CD4-positive, alpha-beta memory T cell (primary cell): ENCODE measurements around the gene LHX5. TPM values are rescaled to one million over a fixed set of nuclear protein-coding genes. Genes with fewer than 3 reads are reported as not detected.

ENCODE experiments used
- CTCF ChIA-PET: fragments of 350-600 bp; sonication (Branson Sonifier 250); formaldehyde crosslinking; loops from one replicate; lab custom pipeline; 2021; ENCODE audit warnings: inconsistent platforms; ENCODE audit not compliant: partially characterized antibody; lab: Charles Lee
- POLR2A ChIA-PET: fragments of 350-600 bp; sonication (Branson Sonifier 250); formaldehyde crosslinking; loops from one replicate; lab custom pipeline; 2021; ENCODE audit not compliant: partially characterized antibody; lab: Charles Lee
- DNase-seq, 5 donors: peaks; one replicate each; pipeline versions ENCODE4 v3.0.0 to v3.0.0-alpha.2; 2020 to 2022; ENCODE audit warnings: mixed read lengths in 1 of 5
- H3K27ac ChIP-seq: one replicate; pipeline ENCODE4 v1.7.0; 2013; ENCODE audit warnings: low read depth, low read length
- H3K27me3 ChIP-seq: 2 replicates; pipeline ENCODE4 v1.7.0; 2013; ENCODE audit warnings: mild to moderate bottlenecking, low read length, moderate library complexity; ENCODE audit not compliant: insufficient read depth
- H3K36me3 ChIP-seq: 2 replicates; pipeline ENCODE4 v1.7.0; 2013; ENCODE audit warnings: mild to moderate bottlenecking, low read length, moderate library complexity; ENCODE audit not compliant: insufficient read depth
- H3K4me1 ChIP-seq: 2 replicates; pipeline ENCODE4 v1.7.0; 2013; ENCODE audit warnings: mild to moderate bottlenecking, low read length, moderate library complexity; ENCODE audit not compliant: insufficient read depth
- H3K4me3 ChIP-seq, 2 donors: one replicate each; pipeline ENCODE4 v1.7.0; 2013; ENCODE audit warnings: low read length in 2 of 2, mild to moderate bottlenecking in 1 of 2
- H3K9me3 ChIP-seq, 2 donors: one replicate each; pipeline ENCODE4 v1.7.0; 2013; ENCODE audit warnings: low read length in 2 of 2, control low read depth in 1 of 2; ENCODE audit not compliant: control insufficient read depth in 1 of 2
- H3K27ac Mint-ChIP-seq, 7 donors: one replicate each; pipeline ENCODE4 v1.8.0; 2020 to 2021; ENCODE audit warnings: mixed read lengths in 7 of 7, mild to moderate bottlenecking in 6 of 7, inconsistent platforms in 3 of 7, moderate library complexity in 3 of 7
- H3K27me3 Mint-ChIP-seq, 2 donors: one replicate each; pipeline ENCODE4 v1.8.0; 2020 to 2021; ENCODE audit warnings: mixed read lengths in 2 of 2
- H3K36me3 Mint-ChIP-seq, 2 donors: one replicate each; pipeline ENCODE4 v1.8.0; 2020 to 2021; ENCODE audit warnings: mixed read lengths in 2 of 2, inconsistent platforms in 1 of 2, mild to moderate bottlenecking in 1 of 2
- H3K4me1 Mint-ChIP-seq, 4 donors: one replicate each; pipeline ENCODE4 v1.8.0; 2020 to 2021; ENCODE audit warnings: mixed read lengths in 4 of 4, mild to moderate bottlenecking in 1 of 4
- H3K4me3 Mint-ChIP-seq, 8 donors: one replicate each; pipeline ENCODE4 v1.8.0; 2020 to 2021; ENCODE audit warnings: mixed read lengths in 8 of 8, mild to moderate bottlenecking in 7 of 8, moderate library complexity in 6 of 8, inconsistent platforms in 3 of 8
- H3K9me3 Mint-ChIP-seq, 8 donors: one replicate each; pipeline ENCODE4 v1.8.0; 2020 to 2021; ENCODE audit warnings: mixed read lengths in 8 of 8, mild to moderate bottlenecking in 5 of 8, inconsistent platforms in 3 of 8, moderate library complexity in 1 of 8
- intact Hi-C: fragments of 100-400 bp; cut with micrococcal nuclease; formaldehyde crosslinking; loops from one replicate; pipeline ENCODE4 v1.15.1; 2023
- polyA plus RNA-seq, 2 donors: library from polyadenylated mRNA; unstranded; fragments of 300-500 nt; fragmentation: Illumina TruSeq; gene quantifications; one replicate each; pipeline ENCODE4 v1.2.3, GENCODE V29; 2021
- total RNA-seq, 2 experiments: library from RNA; stranded (reverse); gene quantifications; one replicate each; pipeline ENCODE4 v1.2.3, GENCODE V29; 2021

The LHX5 gene
- total and polyA plus RNA-seq, 4 experiments from 2014 or later: not detected

GRCh38 chr12:113418213-113418879, 53.3 kb downstream of the LHX5 start:
- Histone ChIP-seq H3K9me3 (no peaks in the 10 kb centered on the region), H3K27ac (no peak overlapping the region), H3K4me3 (no peak overlapping the region), H3K36me3 (no peaks in the 10 kb centered on the region), H3K27me3 (no peaks in the 10 kb centered on the region), H3K4me1 (no peaks in the 10 kb centered on the region)
- no peak for DNase-seq
- Mint-ChIP-seq H3K27ac (no peak overlapping the region), H3K9me3 (peaks cover 0 to 2% (median 0%) of the 10 kb centered on the region in 8 donors), H3K4me1 (peaks cover 0 to 13% (median 0%) of the 10 kb centered on the region in 4 donors), H3K4me3 (no peak overlapping the region), H3K27me3 (peaks cover 3 to 4% of the 10 kb centered on the region in 2 donors), H3K36me3 (no peaks in the 10 kb centered on the region)
- ChIA-PET CTCF (no interaction called here), POLR2A (no interaction called here)
- intact Hi-C loops: no loop called here

- ChIA-PET POLR2A (no interaction called here), CTCF (no interaction called here)
- no peak overlapping the region for H3K27ac Mint-ChIP-seq
- Histone ChIP-seq H3K4me3 (no peak overlapping the region), H3K27ac (no peak overlapping the region), H3K27me3 (no peaks in the 10 kb centered on the region), H3K36me3 (no peaks in the 10 kb centered on the region), H3K4me1 (no peaks in the 10 kb centered on the region), H3K9me3 (no peaks in the 10 kb centered on the region)
- DNase-seq: no peak
- H3K9me3 Mint-ChIP-seq: peaks cover 0 to 2% (median 0%) of the 10 kb centered on the region in 8 donors
- H3K4me1 Mint-ChIP-seq: no peaks in the 10 kb centered on the region
- no peaks in the 10 kb centered on the region for H3K36me3 Mint-ChIP-seq
- intact Hi-C loops: no loop called here
- peaks cover 3 to 5% of the 10 kb centered on the region in 2 donors for H3K27me3 Mint-ChIP-seq
- no peak overlapping the region for H3K4me3 Mint-ChIP-seq
Observed at GRCh38 chr12:113416091-113416754, 55.4 kb downstream of the LHX5 start.

GRCh38 chr12:113414519-113415038, 57.1 kb downstream of the LHX5 start:
- peaks cover 5 to 8% of the 10 kb centered on the region in 2 donors for H3K27me3 Mint-ChIP-seq
- no peaks in the 10 kb centered on the region for H3K4me1 Mint-ChIP-seq
- H3K9me3 Mint-ChIP-seq: no peaks in the 10 kb centered on the region
- H3K4me1 ChIP-seq: no peaks in the 10 kb centered on the region
- ChIA-PET POLR2A (no interaction called here), CTCF (interaction anchor here (1.2 kb wide), 1 partner anchor 10 kb away, joined by 4 read pairs; no protein-coding TSS in a partner anchor)
- no peak overlapping the region for H3K4me3 Mint-ChIP-seq
- H3K9me3 ChIP-seq: no peaks in the 10 kb centered on the region
- H3K27ac ChIP-seq: no peak overlapping the region
- no peaks in the 10 kb centered on the region for H3K36me3 Mint-ChIP-seq
- H3K36me3 ChIP-seq: no peaks in the 10 kb centered on the region
- intact Hi-C loops: no loop called here
- no peak overlapping the region for H3K27ac Mint-ChIP-seq
- no peak overlapping the region for H3K4me3 ChIP-seq
- no peaks in the 10 kb centered on the region for H3K27me3 ChIP-seq
- DNase-seq: no peak

GRCh38 chr12:113413488-113413939, 58.2 kb downstream of the LHX5 start:
- no peak overlapping the region for H3K4me3 ChIP-seq
- intact Hi-C loops: no loop called here
- Mint-ChIP-seq H3K4me3 (no peak overlapping the region), H3K4me1 (no peaks in the 10 kb centered on the region), H3K9me3 (no peaks in the 10 kb centered on the region), H3K27me3 (peaks cover 5 to 8% of the 10 kb centered on the region in 2 donors), H3K27ac (no peak overlapping the region), H3K36me3 (no peaks in the 10 kb centered on the region)
- no peak overlapping the region for H3K27ac ChIP-seq
- CTCF ChIA-PET: interaction anchor here (1.2 kb wide), 2 partner anchors 8 to 11 kb away, joined by 4 read pairs; partner anchors contain the start of gene SDSL
- H3K27me3 ChIP-seq: no peaks in the 10 kb centered on the region
- H3K9me3 ChIP-seq: no peaks in the 10 kb centered on the region
- H3K4me1 ChIP-seq: no peaks in the 10 kb centered on the region
- DNase-seq: no peak
- no peaks in the 10 kb centered on the region for H3K36me3 ChIP-seq
- POLR2A ChIA-PET: no interaction called here

Other genes starting within 250 kb of the LHX5 start
- 10 to 100 TPM; 91.2 to 93.5 TPM for gene SLC8B1, start 136.8 kb downstream of the LHX5 start, total RNA-seq
- gene SLC8B1, start 136.8 kb downstream of the LHX5 start, polyA plus RNA-seq: 10 to 100 TPM; 33.9 to 51.7 TPM
- gene PLBD2, start 113.3 kb downstream of the LHX5 start, total RNA-seq: 10 to 100 TPM; 15.6 to 18.4 TPM
- gene PLBD2, start 113.3 kb downstream of the LHX5 start, polyA plus RNA-seq: 10 to 100 TPM in 1 of 2 donors, 1 to 10 TPM in 1; 2.2 to 10.7 TPM
- 1 to 10 TPM; 1.4 to 1.5 TPM for gene SDS, start 68.0 kb downstream of the LHX5 start, total RNA-seq
- not detected for gene SDS, start 68.0 kb downstream of the LHX5 start, polyA plus RNA-seq
- gene SDSL, start 49.5 kb downstream of the LHX5 start, total RNA-seq: 1 to 10 TPM in 1 of 2 experiments, under 1 TPM in 1; 0.67 to 1.1 TPM
- gene SDSL, start 49.5 kb downstream of the LHX5 start, polyA plus RNA-seq: not detected